Inferior parietal cortex (tissue), 1 donor: Measurements from ENCODE around the gene SH3RF2.
"Not testable (repeated sequence)": the region's sequence is repeated elsewhere in the genome, so short reads cannot be mapped to it uniquely, and the experiment has no call there.

ENCODE experiments used
- DNase-seq: peaks from one replicate; pipeline ENCODE4 v3.0.0-alpha.2; 2016; ENCODE audit errors: extremely low spot score

The SH3RF2 gene

GRCh38 chr5:145978708-145979107 lies 42.3 kb downstream of the SH3RF2 start:
- DNase-seq: no peak

- DNase-seq: no peak
Observed at GRCh38 chr5:145979270-145980223, 43.2 kb downstream of the SH3RF2 start.

GRCh38 chr5:145980259-145980658 lies 43.9 kb downstream of the SH3RF2 start:
- no peak for DNase-seq

- DNase-seq: no peak
Observed at GRCh38 chr5:145980718-145981117, 44.3 kb downstream of the SH3RF2 start.

- no peak for DNase-seq
Observed at GRCh38 chr5:145981589-145982571, 45.5 kb downstream of the SH3RF2 start.

GRCh38 chr5:145982572-145983318 lies 46.4 kb downstream of the SH3RF2 start:
- no peak for DNase-seq

- DNase-seq: no peak
Observed at GRCh38 chr5:145983446-145983845, 47.1 kb downstream of the SH3RF2 start.

- no peak for DNase-seq
Observed at GRCh38 chr5:145984072-145984471, 47.7 kb downstream of the SH3RF2 start.

GRCh38 chr5:145987856-145988255 lies 51.5 kb downstream of the SH3RF2 start:
- DNase-seq: no peak

- DNase-seq: no peak
Observed at GRCh38 chr5:145988993-145989392, 52.6 kb downstream of the SH3RF2 start.

- DNase-seq: no peak
Observed at GRCh38 chr5:145989428-145989827, 53.0 kb downstream of the SH3RF2 start.

- no peak for DNase-seq
Observed at GRCh38 chr5:145990170-145990569, 53.8 kb downstream of the SH3RF2 start.

GRCh38 chr5:145991044-145991575 lies 54.7 kb downstream of the SH3RF2 start:
- DNase-seq: no peak

GRCh38 chr5:145993538-145993937 lies 57.2 kb downstream of the SH3RF2 start:
- not testable (repeated sequence) for DNase-seq

- DNase-seq: no peak
Observed at GRCh38 chr5:145996135-145996534, 59.8 kb downstream of the SH3RF2 start.

GRCh38 chr5:145999208-145999607 lies 62.8 kb downstream of the SH3RF2 start:
- DNase-seq: no peak

- no peak for DNase-seq
Observed at GRCh38 chr5:146000072-146000471, 63.7 kb downstream of the SH3RF2 start.

GRCh38 chr5:146001544-146002190 lies 65.3 kb downstream of the SH3RF2 start:
- no peak for DNase-seq

- DNase-seq: no peak
Observed at GRCh38 chr5:146002491-146002890, 66.1 kb downstream of the SH3RF2 start.

GRCh38 chr5:146003852-146004251 lies 67.5 kb downstream of the SH3RF2 start:
- no peak for DNase-seq

GRCh38 chr5:146005264-146005663 lies 68.9 kb downstream of the SH3RF2 start:
- DNase-seq: no peak
